GM19238 (cell line): ENCODE measurements around the gene HUNK.

Experiments used
- DNase-seq: peaks from one replicate; pipeline ENCODE4 v3.0.0; 2011; ENCODE audit warnings: low spot score; ENCODE audit not compliant: insufficient read length

HUNK gene

DNA sequence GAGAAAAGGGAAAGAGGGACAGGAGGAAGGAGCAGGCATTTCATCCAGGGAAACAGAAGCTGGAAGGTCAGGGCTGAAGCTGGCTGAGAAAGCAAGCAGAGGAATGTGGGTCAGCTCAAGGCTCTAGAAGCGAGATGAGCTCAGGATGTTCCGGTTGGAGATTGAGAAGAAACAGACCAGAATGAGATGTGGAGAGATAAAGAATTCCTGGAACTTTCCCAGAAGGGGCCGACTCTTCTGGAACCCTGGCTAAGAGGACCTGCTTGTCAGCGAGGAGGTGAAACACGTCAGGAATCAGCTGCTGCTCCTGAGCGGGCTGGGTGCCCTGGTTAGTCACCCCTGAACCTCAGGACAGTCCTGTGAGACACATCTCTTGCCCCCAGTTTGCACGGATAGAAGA is 75.9 kb downstream of the HUNK start:
- DNase-seq = no peak

- DNase-seq = no peak
Measured at GRCh38 chr21:31952828-31953227, 80.0 kb downstream of the HUNK start.

DNA sequence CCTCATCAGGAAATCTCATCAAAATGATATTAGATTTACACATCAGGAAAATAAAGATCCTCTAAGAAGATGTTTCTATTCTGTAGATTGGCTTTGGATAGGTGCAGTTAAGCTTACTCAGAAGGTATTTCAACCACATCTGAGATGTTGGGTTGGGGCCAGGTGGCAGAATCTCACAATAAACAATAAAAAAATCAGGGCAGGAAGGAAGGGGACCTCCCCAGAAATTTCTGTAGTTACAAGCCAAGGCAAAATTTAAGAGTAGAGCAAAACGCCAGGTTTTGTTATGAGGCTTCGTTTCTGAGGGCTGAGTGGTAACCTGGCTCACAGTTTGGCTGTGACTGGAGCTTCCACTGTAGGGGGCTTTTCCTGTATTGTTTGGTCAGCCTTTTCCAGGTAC is 84.8 kb downstream of the HUNK start:
- no peak for DNase-seq

- DNase-seq = no peak
Measured at GRCh38 chr21:31959881-31960280, 87.1 kb downstream of the HUNK start.

DNA sequence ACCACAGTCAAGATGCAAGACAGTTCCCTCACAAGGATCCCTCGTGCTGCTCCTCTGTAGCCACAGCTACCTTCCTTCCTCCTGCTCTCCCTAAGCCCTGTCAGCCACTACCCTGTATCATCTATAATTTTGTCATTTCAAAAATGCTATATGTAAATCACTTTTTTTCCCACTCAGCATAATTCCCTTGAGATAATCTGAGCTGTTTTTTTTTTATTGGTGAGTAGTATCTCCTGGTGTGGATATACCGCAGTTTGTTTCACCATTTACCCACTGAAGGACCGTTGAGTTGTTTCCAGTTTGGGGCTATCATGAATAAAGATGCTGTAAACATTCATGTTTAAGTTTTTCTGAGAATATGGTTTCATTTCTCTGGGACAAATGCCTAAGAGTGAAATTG is 88.2 kb downstream of the HUNK start:
- DNase-seq = no peak

DNA sequence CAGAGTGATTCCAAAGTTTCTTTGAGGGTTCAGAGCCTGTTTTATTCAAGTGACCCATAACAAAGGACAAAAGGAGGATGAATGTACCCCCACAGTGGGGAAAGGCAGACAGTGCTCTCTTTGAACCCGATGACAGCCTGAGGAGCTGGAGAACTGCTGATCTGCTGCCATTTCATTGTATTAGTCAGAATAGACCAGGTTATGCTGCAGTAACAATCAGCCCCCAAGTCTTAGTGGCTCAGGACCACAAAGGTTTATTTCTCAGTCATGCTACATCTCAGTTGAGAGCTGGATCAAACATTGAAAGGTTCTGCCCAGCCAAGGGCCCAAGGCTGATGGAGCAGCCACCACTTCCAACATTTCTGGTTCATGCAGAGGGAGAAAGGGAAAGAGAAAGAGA is 88.9 kb downstream of the HUNK start:
- no peak for DNase-seq

DNA sequence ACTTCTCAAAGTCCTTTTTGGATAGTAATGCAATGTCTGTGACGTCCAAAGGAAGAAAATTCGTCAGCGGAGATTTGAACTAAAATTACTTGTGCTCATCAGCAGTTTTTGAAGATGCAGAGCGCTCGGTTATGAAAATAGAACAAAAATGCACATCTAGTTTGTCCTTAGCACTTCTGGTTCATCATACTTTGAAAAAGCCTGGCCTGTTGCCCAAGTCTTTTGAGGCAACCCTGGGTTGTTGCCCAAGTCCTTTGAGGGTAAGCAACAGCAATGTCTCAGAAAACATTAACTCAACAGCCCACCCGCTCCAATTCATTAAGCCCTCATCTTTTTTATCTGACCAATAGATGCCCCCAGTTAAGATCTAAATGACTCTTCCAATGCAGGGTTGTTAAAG is 91.9 kb downstream of the HUNK start:
- no peak for DNase-seq

DNA sequence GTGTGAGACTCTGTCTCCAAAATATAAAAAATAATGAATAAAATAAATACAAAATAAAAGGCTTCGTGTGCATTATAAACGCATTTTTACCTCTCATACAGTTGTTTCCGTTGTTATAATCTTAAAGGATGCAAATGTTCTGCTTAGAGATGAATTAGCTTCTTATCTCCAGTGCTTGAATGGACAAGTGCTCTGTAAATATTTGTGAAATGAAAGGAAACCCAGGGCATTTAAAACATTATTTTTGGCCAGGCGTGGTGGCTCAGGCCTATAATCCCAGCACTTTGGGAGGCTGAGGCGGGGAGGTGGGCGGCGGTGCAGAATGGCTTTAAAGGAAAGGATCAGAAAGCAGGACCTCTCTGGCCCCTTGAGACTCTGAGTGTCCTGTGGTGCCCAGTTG is 94.5 kb downstream of the HUNK start:
- DNase-seq = no peak

DNA sequence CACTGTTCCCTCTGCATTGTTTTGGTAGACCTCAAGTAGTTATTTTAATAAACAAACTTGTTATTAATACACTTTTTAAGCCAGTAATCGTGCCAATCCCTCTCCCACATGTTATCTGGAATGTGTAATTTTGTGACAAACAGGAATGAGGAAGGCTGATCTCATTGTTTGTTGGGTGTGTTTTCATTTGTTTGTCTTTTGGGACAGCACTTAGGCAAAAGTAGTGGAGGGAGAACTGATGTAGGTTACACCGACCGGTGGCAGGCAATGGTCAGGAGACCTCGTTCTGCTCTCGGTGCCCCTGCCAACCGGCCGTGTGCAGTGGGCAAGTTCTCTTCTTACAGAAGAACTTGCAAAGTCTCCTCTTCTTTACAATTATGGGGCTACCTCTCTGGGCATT is 99.8 kb downstream of the HUNK start:
- no peak for DNase-seq

GRCh38 chr21:31973402-31973944 is 100.7 kb downstream of the HUNK start:
- DNase-seq = no peak

DNA sequence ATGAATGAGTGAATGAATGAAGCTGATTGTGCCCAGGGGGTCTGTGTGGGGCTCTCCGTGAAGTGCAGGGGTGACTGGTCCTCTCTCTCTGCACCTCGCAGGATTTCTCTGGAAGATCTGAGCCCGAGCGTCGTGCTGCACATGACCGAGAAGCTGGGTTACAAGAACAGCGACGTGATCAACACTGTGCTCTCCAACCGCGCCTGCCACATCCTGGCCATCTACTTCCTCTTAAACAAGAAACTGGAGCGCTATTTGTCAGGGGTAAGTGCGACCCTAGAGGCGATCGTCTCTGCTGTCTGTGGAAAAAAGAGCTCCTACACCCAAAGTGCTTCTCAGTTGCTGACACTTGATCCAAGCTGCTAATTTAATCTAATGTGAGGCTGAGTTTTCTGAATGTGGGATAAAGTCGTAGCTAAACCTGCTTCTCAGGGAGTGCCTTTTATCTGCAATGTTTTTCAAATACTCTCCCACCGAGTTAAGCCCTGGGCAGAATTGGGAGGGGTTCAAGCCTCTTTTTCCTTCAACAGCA is 101.7 kb downstream of the HUNK start:
- DNase-seq = no peak

GRCh38 chr21:31975491-31975890 is 102.7 kb downstream of the HUNK start:
- DNase-seq = no peak

DNA sequence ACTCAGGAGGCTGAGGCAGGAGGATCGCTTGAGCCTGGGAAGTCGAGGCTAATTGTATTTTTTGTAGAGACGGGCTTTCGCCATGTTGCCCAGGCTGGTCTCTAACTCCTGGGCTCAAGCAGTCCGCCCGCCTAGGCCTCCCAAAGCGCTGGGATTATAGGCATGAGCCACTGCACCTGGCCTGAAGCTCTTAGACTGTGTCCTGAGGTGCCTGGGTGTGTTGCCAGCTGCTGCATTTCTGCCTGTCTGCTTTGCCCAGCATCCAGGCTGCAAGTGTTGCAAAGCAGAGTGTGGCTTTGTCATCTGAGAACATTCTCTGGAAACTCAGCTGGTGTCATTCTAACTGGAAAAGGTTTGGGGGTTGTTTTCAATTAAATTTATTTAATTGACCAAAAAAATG is 105.0 kb downstream of the HUNK start:
- DNase-seq = no peak

DNA sequence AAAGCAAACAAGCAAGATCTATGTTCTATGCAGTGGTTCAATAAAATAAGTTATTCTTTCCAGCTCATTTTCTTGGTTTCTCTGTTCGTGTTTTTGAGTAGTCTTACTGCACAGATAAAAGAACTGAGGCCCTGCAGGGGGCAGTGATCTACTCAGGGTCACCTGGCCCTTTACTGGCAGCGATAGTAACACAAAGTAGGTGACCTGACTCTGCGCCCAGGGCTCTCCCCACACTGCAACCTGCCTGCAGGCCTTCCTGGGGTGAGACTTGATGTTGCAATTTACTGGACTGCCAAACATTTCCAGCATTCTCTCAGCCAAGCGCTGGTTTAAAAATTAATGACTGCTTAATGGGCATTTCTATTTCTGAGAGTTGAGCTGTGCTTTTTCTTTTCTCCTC is 110.3 kb downstream of the HUNK start:
- DNase-seq = no peak

GRCh38 chr21:31983554-31983953 is 110.7 kb downstream of the HUNK start:
- DNase-seq = no peak

GRCh38 chr21:31985398-31985797 is 112.6 kb downstream of the HUNK start:
- DNase-seq = no peak

GRCh38 chr21:31986035-31986856 is 113.4 kb downstream of the HUNK start:
- no peak for DNase-seq

- DNase-seq = no peak
Measured at GRCh38 chr21:31987696-31988095, 114.9 kb downstream of the HUNK start.

- DNase-seq = no peak
Measured at GRCh38 chr21:31988492-31989290, 115.9 kb downstream of the HUNK start.

DNA sequence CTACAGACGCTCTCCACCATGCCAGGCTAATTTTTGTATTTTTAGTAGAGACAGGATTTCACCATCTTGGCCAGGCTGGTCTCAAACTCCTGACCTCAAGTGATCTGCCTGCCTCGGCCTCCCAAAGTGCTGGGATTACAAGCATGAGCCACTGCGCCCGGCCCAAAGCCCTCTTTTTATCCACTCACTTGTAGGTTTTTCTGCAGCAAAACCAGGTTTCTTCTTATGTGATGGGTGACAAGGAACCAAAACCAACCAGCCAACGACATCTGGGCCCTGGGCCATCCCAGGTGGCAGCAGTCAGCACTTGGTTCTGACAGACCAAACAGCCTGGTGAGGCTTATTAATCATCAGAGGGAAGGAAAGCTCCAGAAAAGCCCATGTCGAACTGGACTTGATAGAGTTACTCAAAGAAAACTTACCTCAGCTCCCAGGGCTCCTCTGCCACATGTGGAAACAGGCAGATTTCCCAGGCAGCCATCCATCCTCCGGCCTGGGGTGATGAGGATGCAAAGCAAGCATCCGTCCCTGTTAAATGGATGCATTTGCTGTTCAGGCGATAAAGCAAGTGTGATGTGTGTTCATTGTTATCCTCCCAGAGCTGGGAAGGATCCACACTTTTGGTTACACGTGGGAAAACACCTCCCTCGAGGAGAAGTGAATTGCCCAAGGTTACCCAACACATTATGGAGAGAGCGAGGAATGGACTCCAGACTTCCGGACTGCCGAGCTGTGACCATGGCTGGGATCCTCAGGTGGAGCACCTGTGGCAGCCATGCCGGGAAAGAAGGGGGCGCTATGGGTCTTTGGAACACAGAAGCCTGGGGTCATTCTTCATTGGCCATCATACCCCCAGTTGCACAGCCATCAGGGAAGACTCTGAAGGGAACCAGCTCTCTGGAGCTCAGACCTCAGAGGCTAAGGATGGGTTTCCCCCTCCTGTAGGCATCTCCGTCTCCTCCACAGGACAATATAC is 118.8 kb downstream of the HUNK start:
- DNase-seq = no peak

DNA sequence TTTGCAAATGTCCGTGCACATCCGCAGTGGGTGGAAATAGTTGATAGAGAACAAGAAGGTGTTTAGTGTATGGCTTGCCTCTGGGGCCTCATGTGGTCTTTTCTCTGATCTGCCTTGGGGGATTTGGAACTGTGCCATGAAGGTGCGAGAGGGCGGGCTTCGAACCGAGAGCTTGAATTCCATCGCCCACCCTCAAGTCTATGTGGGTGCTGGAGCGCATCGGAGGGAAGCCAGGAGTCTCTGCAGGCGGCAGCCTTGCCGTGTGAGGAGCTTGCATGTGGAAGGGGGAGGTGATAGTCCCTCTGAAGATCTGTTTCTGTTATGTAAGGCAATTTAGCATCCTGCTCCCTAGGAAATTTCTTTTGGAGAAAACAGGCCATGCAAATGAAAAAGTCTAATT is 119.6 kb downstream of the HUNK start:
- no peak for DNase-seq
